Stimulated activated naive CD4-positive, alpha-beta T cell treated with Interleukin-2 at 50 U/mL for 16 hours (primary cell): ENCODE data around the gene DNAH10.

Experiments used
- DNase-seq: peaks from one replicate; lab custom pipeline; 2025; lab: John Stamatoyannopoulos, UW

DNAH10 gene

GRCh38 chr12:123886931-123887582, 125.0 kb downstream of the DNAH10 start:
- DNase-seq: no peak

- DNase-seq: no peak
These were observed 126.9 kb downstream of the DNAH10 start for GRCh38 chr12:123888989-123889388.

- no peak for DNase-seq
These were observed 127.9 kb downstream of the DNAH10 start for GRCh38 chr12:123889848-123890535.

- no peak for DNase-seq
These were observed 128.4 kb downstream of the DNAH10 start for GRCh38 chr12:123890536-123890902.

GRCh38 chr12:123891011-123891410, 128.9 kb downstream of the DNAH10 start:
- DNase-seq: no peak

GRCh38 chr12:123891516-123892179, 129.5 kb downstream of the DNAH10 start:
- DNase-seq: no peak

- no peak for DNase-seq
These were observed 130.1 kb downstream of the DNAH10 start for GRCh38 chr12:123892180-123892559.

- no peak for DNase-seq
These were observed 130.8 kb downstream of the DNAH10 start for GRCh38 chr12:123892853-123893252.

- no peak for DNase-seq
These were observed 131.2 kb downstream of the DNAH10 start for GRCh38 chr12:123893276-123893675.

GRCh38 chr12:123894823-123895345, 132.8 kb downstream of the DNAH10 start:
- no peak for DNase-seq

- no peak for DNase-seq
These were observed 133.3 kb downstream of the DNAH10 start for GRCh38 chr12:123895451-123895850.

- DNase-seq: no peak
These were observed 134.7 kb downstream of the DNAH10 start for GRCh38 chr12:123896767-123897166.

GRCh38 chr12:123897221-123897620, 135.1 kb downstream of the DNAH10 start:
- DNase-seq: no peak

GRCh38 chr12:123898673-123899072, 136.6 kb downstream of the DNAH10 start:
- no peak for DNase-seq

GRCh38 chr12:123899368-123899767, 137.3 kb downstream of the DNAH10 start:
- DNase-seq: no peak

- no peak for DNase-seq
These were observed 138.8 kb downstream of the DNAH10 start for GRCh38 chr12:123900871-123901376.

GRCh38 chr12:123902821-123903220, 140.7 kb downstream of the DNAH10 start:
- DNase-seq: no peak

- DNase-seq: no peak
These were observed 141.4 kb downstream of the DNAH10 start for GRCh38 chr12:123903301-123904065.

- DNase-seq: peak; percentile 53
These were observed 143.3 kb downstream of the DNAH10 start for GRCh38 chr12:123905319-123905925.

- no peak for DNase-seq
These were observed 144.8 kb downstream of the DNAH10 start for GRCh38 chr12:123906711-123907420.
